ENCODE results near the gene CHRNA1. TPM values are rescaled to one million over a fixed set of nuclear protein-coding genes. Genes with fewer than 3 reads are reported as not detected.

CHRNA1 gene
- total RNA-seq, 1 experiment from 2014 or later: 1.8 TPM

- H3F3A ChIP-seq (ENCODE audit: low read length, unreplicated experiment): no peaks in the 10 kb centered on the region
- H3K9me2 ChIP-seq (replicated peaks; ENCODE audit: low read length): no peaks in the 10 kb centered on the region
- H3K27me3 ChIP-seq (ENCODE audit: low read length): no peaks in the 10 kb centered on the region
- H3K4me1 ChIP-seq (ENCODE audit: insufficient read depth, low read length): peaks cover 8% of the 10 kb centered on the region; the same call in 1 of the 2 replicates
- peak overlapping the region; percentile 67; the same call in 1 of the 2 replicates for H2AFZ ChIP-seq (ENCODE audit: low read length)
- no peak overlapping the region for H3K27ac ChIP-seq (ENCODE audit: low read length)
- DNase-seq: no peak
- TF ChIP-seq EZH2phosphoT487 (IDR thresholded peaks at IDR 0.05; ENCODE audit: borderline replicate concordance, low read length) (no peak), EZH2 (IDR thresholded peaks at IDR 0.05; ENCODE audit: low read length, unreplicated experiment) (no peak), CTCF (conservative IDR thresholded peaks at IDR 0.05; ENCODE audit: low read depth, low read length) (no peak)
- H3K36me3 ChIP-seq (ENCODE audit: low read depth, low read length): no peaks in the 10 kb centered on the region
- no peak overlapping the region for H3K4me3 ChIP-seq (ENCODE audit: low read length)
- no peak for ATAC-seq
- no peaks in the 10 kb centered on the region for H4K20me1 ChIP-seq (ENCODE audit: low read length)
- no peaks in the 10 kb centered on the region for H3K9me3 ChIP-seq (ENCODE audit: low read length)
- BruUV-seq (replicated peaks): no TSS peak
- POLR2A ChIA-PET (ENCODE audit: unreplicated experiment): no interaction called here
- CTCF ChIA-PET: interaction anchor here (0.6 to 3.1 kb wide), 5 partner anchors 23 to 603 kb away, joined by 3 to 28 read pairs (median 3); no protein-coding TSS in a partner anchor
- no peak overlapping the region for H3K9ac ChIP-seq (ENCODE audit: low read length)
- H3K4me2 ChIP-seq (ENCODE audit: low read length): no peak overlapping the region
- intact Hi-C loops (cut with micrococcal nuclease): no loop called here
- no peaks in the 10 kb centered on the region for H3K79me2 ChIP-seq (ENCODE audit: low read length)
These were observed 8.2 kb upstream of the CHRNA1 start for GRCh38 chr2:174772472-174772801.

DNA sequence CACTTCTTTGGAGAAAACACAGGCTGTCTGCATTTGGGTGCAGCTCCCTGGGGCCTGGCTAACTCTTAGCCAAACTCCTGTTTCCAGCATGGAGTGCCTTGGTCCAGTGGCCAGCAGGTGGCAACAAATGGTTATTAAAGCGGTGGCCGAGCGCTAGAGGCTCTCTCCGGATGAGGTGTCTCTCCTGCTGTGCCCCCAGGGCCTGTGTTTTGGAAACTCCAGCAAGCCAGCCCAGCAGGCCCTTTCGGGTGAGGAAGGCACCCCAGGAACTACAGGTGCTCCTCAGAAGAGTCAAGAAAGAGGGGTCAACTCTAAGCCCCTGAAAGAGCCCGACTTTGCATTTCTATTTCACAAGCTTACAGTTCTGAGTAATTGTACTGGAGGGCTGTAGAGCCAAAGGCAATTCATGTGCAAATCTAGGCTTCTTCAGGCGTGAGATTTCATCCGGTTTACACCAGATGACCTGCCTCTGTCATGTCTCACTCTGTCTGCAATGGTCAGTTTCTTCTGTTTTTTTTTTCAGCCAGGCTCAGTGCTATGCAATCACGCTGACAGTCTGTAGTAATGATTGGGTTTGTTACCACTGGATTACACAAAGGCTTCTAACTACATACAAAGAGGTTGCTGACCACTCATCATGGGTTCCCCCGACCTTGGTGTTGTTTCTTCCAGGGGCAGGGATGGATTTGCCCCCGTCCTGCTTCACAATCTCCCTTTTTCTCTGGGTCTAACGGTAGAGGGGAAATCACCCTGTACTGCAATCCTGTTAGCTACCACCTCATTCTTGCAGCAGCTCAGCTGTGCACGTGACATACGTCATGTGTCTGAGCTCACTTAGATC, 7.6 kb upstream of the CHRNA1 start:
- DNase-seq (peak; percentile 84), ATAC-seq (peak; percentile 98)
- Histone ChIP-seq H3K27me3 (ENCODE audit: low read length) (no peaks in the 10 kb centered on the region), H3K4me2 (ENCODE audit: low read length) (peak overlapping the region; percentile 64), H3K36me3 (ENCODE audit: low read depth, low read length) (no peaks in the 10 kb centered on the region), H3K9ac (ENCODE audit: low read length) (no peak overlapping the region), H3K79me2 (ENCODE audit: low read length) (no peaks in the 10 kb centered on the region), H2AFZ (ENCODE audit: low read length) (peak overlapping the region; percentile 67), H3F3A (ENCODE audit: low read length, unreplicated experiment) (no peaks in the 10 kb centered on the region), H3K4me1 (ENCODE audit: insufficient read depth, low read length) (peaks cover 8% of the 10 kb centered on the region; the same call in 1 of the 2 replicates), H3K9me2 (replicated peaks; ENCODE audit: low read length) (no peaks in the 10 kb centered on the region), H3K4me3 (ENCODE audit: low read length) (no peak overlapping the region), H3K9me3 (ENCODE audit: low read length) (no peaks in the 10 kb centered on the region), H4K20me1 (ENCODE audit: low read length) (no peaks in the 10 kb centered on the region), H3K27ac (ENCODE audit: low read length) (no peak overlapping the region)
- BruUV-seq (replicated peaks): no TSS peak
- POLR2A ChIA-PET (ENCODE audit: unreplicated experiment): no interaction called here
- intact Hi-C loops (cut with micrococcal nuclease): loop anchor here (1.0 kb wide), 1 partner anchor 213 kb away; no protein-coding TSS in a partner anchor
- peak; percentile 93 for TF ChIP-seq CTCF (conservative IDR thresholded peaks at IDR 0.05; ENCODE audit: low read depth, low read length)
- no peak for TF ChIP-seq EZH2phosphoT487 (IDR thresholded peaks at IDR 0.05; ENCODE audit: borderline replicate concordance, low read length)
- TF ChIP-seq EZH2 (IDR thresholded peaks at IDR 0.05; ENCODE audit: low read length, unreplicated experiment): no peak
- CTCF ChIA-PET: interaction anchor here (0.6 to 3.1 kb wide), 12 partner anchors 11 to 604 kb away, joined by 3 to 28 read pairs (median 3); partner anchors contain the start of gene CHN1

DNA sequence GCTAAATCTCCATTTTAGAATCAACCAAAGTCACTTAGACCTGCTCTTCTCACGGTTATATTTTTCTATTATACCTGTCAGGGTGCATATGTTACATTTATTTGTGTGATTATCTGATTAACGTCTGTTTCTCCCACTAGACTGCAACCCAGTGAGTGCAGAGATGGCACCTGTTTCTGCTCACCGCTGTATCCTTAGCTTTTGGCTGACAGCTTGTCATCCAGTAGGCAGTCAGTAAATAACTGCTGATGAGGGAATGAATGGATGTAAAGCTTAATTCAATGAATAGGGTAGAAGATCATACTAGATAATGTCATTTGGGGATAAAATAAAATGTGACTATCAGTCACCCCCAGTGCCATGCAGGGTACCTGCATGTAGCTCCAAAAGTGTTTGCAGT, 6.9 kb upstream of the CHRNA1 start:
- intact Hi-C loops (cut with micrococcal nuclease): loop anchor here (1.0 kb wide), 1 partner anchor 214 kb away; no protein-coding TSS in a partner anchor
- H3K9ac ChIP-seq (ENCODE audit: low read length): no peak overlapping the region
- no peak overlapping the region for H2AFZ ChIP-seq (ENCODE audit: low read length)
- H3K4me1 ChIP-seq (ENCODE audit: insufficient read depth, low read length): peaks cover 8% of the 10 kb centered on the region; the same call in 1 of the 2 replicates
- peak; percentile 8 for ATAC-seq
- no peaks in the 10 kb centered on the region for H3K36me3 ChIP-seq (ENCODE audit: low read depth, low read length)
- H3K9me3 ChIP-seq (ENCODE audit: low read length): no peaks in the 10 kb centered on the region
- no peak overlapping the region for H3K4me3 ChIP-seq (ENCODE audit: low read length)
- no peak overlapping the region for H3K4me2 ChIP-seq (ENCODE audit: low read length)
- H3K9me2 ChIP-seq (replicated peaks; ENCODE audit: low read length): no peaks in the 10 kb centered on the region
- H3K79me2 ChIP-seq (ENCODE audit: low read length): no peaks in the 10 kb centered on the region
- CTCF ChIA-PET: interaction anchor here (0.5 to 3.1 kb wide), 11 partner anchors 10 to 235 kb away, joined by 3 to 28 read pairs (median 5); partner anchors contain the start of gene CHN1
- no peak for DNase-seq
- no peaks in the 10 kb centered on the region for H4K20me1 ChIP-seq (ENCODE audit: low read length)
- POLR2A ChIA-PET (ENCODE audit: unreplicated experiment): no interaction called here
- no peaks in the 10 kb centered on the region for H3F3A ChIP-seq (ENCODE audit: low read length, unreplicated experiment)
- no peak overlapping the region for H3K27ac ChIP-seq (ENCODE audit: low read length)
- BruUV-seq (replicated peaks): no TSS peak
- H3K27me3 ChIP-seq (ENCODE audit: low read length): no peaks in the 10 kb centered on the region
- no peak for TF ChIP-seq EZH2 (IDR thresholded peaks at IDR 0.05; ENCODE audit: low read length, unreplicated experiment)
- no peak for TF ChIP-seq CTCF (conservative IDR thresholded peaks at IDR 0.05; ENCODE audit: low read depth, low read length)
- no peak for TF ChIP-seq EZH2phosphoT487 (IDR thresholded peaks at IDR 0.05; ENCODE audit: borderline replicate concordance, low read length)

Measured in PC-3 (cell line).